AG09319 (cell line): ENCODE results near the gene C1orf87.
A peak's percentile ranks its signal among the peaks of the same experiment; 100 is the strongest.

Experiments
- DNase-seq: peaks from one replicate; pipeline ENCODE4 v3.0.0-alpha.2; 2010; ENCODE audit warnings: low read depth; ENCODE audit errors: extremely low read depth
- CTCF ChIP-seq: IDR thresholded peaks from 2 replicates; pipeline ENCODE4 v1.5.1; 2011; ENCODE audit warnings: low read depth, mild to moderate bottlenecking, inconsistent platforms, low read length, moderate library complexity

The C1orf87 gene

GRCh38 chr1:60108196-60108595 lies 34.6 kb upstream of the C1orf87 start:
- TF ChIP-seq CTCF = no peak
- no peak for DNase-seq

GRCh38 chr1:60103186-60103585 lies 29.6 kb upstream of the C1orf87 start:
- DNase-seq = no peak
- no peak for TF ChIP-seq CTCF

GRCh38 chr1:60102267-60103061 lies 28.9 kb upstream of the C1orf87 start:
- no peak for TF ChIP-seq CTCF

GRCh38 chr1:60101516-60101915 lies 27.9 kb upstream of the C1orf87 start:
- no peak for TF ChIP-seq CTCF
- DNase-seq = no peak

More at GRCh38 chr1:60102267-60103061, 28.9 kb upstream of the C1orf87 start:
- DNase-seq = no peak

- TF ChIP-seq CTCF = no peak
- DNase-seq = no peak
These were observed 17.7 kb upstream of the C1orf87 start for GRCh38 chr1:60091195-60091715.

- no peak for TF ChIP-seq CTCF
- no peak for DNase-seq
These were observed 17.1 kb upstream of the C1orf87 start for GRCh38 chr1:60090655-60091054.

GRCh38 chr1:60088620-60089155 lies 15.1 kb upstream of the C1orf87 start:
- DNase-seq = no peak
- TF ChIP-seq CTCF = peak; percentile 33
